ENCODE data around the gene CPB2.

- TF ChIP-seq CTCF (IDR thresholded peaks at IDR 0.05 in 8 of 11, conservative IDR thresholded peaks at IDR 0.05 in 3 of 11) (no peak), POLR2AphosphoS5 (IDR thresholded peaks at IDR 0.05) (no peak), POLR2A (IDR thresholded peaks at IDR 0.05) (no peak)
These were observed 12.0 kb upstream of the CPB2 start for GRCh38 chr13:46116653-46117502.
